GM19324 (cell line): ENCODE data around the gene ACAN.

Experiments
- ATAC-seq: cut with Tn5 transposase; IDR thresholded peaks from one replicate; pipeline ENCODE4 v1.9.1; 2021; ENCODE audit warnings: mild to moderate bottlenecking, moderate library complexity; ENCODE audit not compliant: unreplicated experiment, low FRiP score

ACAN gene

DNA sequence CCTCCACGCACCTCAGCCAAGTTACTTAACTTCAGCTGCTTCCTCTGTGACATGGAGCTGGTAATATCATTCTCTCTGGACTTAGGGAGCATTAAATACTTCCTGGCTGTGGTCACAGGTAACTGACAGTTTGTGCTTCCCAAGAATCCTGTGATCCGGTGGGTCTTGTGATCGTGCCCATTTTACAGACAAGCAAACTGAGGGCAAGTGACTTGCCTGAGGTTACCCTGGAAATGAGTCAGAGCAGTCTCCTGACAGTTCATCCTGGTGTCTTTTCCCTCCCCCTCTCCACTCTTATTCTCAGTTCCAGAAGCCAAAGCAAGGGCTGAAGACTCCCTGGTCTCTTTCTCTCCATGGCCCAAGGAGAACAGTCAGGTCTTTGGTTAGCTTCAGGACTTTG, 35.9 kb downstream of the ACAN start:
- no peak for ATAC-seq

DNA sequence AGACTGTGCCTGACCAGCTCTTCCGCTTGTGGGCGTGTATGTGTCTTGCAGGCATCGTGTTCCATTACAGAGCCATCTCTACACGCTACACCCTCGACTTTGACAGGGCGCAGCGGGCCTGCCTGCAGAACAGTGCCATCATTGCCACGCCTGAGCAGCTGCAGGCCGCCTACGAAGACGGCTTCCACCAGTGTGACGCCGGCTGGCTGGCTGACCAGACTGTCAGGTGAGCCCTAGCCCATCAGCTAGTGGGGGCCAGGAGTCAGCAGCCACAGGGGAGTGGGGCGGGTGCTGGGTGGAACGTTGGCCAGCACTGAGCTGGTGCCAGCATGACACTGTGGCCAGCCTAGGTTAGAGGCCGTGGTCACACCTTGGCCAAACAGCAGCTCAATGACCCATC, 36.7 kb downstream of the ACAN start:
- no peak for ATAC-seq

DNA sequence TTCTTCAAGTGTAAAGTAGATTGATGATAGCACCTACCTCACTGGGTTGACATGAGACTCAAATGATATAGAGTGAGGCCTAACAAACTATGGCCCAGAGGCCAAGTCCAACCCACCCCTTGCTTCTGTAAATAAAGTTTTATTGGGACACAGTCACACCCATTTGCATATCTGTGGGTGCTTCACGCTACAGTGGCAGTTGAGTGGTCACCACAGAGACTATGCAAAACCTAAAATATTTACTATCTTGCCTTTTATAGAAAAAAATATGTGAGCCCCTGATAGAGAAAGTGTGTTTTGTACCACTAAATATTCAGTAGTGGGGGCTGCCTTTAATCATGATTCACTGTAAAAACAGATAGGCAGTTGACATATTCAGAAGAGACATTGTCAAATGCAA, 38.0 kb downstream of the ACAN start:
- ATAC-seq, result no peak

DNA sequence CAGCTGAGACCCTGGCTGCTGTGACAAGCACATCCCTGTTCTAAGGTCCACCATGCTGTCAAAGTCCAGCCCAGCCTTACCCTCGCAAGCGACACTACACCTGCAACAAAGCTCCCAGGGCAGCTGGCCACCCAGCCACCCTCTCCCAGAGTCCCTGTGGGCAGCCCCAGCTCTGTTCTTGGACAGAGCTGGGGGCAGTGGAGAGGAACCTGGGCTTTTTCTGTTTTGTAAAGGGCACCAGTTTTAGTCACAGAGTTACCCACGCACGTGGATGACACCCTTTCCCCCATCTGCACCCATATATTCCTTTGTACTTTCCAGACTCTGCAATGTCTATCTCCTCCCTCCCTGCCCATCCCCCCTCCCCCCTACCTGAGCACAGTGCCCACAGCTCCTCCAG, 38.9 kb downstream of the ACAN start:
- no peak for ATAC-seq

DNA sequence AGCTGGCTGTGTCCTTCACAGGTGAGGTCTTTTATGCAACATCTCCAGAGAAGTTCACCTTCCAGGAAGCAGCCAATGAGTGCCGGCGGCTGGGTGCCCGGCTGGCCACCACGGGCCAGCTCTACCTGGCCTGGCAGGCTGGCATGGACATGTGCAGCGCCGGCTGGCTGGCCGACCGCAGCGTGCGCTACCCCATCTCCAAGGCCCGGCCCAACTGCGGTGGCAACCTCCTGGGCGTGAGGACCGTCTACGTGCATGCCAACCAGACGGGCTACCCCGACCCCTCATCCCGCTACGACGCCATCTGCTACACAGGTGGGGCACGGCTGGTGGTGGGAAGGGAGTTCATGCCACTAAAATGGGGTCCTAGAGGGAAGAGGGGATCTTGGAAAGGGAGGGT, 40.1 kb downstream of the ACAN start:
- no peak for ATAC-seq

DNA sequence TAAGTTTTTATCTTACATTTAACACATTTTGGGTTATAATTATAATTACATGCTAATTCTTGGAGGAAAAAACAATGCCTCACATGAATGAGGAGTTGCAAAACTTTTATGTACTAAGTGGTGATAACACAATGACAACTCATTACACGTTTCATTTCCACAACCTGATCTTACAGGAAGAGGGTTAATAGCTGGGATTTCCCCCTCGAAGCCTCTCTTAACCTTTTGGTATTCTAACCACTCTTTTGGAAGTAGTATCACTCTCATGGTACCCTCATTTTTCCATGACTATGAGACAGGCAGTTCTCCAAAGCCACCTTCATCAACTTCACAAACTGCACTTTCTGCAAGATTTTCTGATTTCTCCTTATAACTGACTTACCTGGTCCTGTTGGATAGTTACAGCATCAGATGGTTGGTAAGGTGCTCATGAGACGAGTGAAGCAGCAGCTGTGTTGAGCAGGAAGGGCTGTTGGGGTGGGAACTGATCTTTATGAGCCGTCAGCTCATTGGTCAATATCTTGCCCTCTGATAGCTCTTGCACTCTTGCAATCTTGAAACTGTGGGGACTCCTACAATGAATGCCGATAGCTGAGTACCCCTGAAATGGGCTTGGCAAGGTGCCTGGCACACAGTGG, 41.6 kb downstream of the ACAN start:
- ATAC-seq, result no peak

DNA sequence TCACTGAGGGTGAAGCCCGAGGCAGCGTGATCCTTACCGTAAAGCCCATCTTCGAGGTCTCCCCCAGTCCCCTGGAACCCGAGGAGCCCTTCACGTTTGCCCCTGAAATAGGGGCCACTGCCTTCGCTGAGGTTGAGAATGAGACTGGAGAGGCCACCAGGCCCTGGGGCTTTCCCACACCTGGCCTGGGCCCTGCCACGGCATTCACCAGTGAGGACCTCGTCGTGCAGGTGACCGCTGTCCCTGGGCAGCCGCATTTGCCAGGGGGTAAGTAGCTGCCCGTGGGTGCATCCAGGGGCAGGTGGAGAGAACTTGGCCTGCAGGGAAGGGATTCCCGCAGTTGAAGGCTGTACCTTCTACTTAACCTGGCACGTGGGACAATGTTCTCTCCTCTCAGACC, 42.4 kb downstream of the ACAN start:
- ATAC-seq, result no peak

DNA sequence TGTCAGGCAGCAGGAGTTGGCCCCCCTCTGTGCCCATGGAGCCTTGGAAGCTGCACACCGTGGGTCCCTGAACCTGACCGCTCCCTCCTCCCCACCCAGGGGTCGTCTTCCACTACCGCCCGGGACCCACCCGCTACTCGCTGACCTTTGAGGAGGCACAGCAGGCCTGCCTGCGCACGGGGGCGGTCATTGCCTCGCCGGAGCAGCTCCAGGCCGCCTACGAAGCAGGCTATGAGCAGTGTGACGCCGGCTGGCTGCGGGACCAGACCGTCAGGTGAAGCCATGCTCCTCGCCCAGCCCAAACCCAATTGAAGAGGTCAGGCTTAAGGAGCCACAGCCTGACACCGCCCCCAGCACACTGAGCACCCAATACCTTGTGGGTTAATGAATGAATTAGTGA, 43.9 kb downstream of the ACAN start:
- no peak for ATAC-seq

DNA sequence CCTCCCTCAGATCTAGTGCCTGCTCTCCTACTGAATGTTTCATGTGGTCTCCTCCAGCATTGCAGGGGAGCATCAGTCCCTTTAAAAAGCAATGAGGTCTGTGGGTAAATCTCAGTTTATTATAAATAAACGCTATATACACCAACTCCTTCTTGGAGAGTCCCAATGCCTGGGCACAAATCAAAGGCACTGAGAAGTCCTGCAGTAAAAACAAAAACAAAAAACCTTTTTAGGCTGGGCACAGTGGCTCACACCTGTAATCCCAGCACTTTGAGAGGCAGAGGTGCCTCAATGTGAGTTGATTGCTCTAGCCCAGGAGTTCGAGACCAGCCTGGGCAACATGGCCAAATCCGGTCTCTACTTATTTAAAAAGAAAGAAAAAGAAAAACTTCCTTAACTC, 45.0 kb downstream of the ACAN start:
- no peak for ATAC-seq

DNA sequence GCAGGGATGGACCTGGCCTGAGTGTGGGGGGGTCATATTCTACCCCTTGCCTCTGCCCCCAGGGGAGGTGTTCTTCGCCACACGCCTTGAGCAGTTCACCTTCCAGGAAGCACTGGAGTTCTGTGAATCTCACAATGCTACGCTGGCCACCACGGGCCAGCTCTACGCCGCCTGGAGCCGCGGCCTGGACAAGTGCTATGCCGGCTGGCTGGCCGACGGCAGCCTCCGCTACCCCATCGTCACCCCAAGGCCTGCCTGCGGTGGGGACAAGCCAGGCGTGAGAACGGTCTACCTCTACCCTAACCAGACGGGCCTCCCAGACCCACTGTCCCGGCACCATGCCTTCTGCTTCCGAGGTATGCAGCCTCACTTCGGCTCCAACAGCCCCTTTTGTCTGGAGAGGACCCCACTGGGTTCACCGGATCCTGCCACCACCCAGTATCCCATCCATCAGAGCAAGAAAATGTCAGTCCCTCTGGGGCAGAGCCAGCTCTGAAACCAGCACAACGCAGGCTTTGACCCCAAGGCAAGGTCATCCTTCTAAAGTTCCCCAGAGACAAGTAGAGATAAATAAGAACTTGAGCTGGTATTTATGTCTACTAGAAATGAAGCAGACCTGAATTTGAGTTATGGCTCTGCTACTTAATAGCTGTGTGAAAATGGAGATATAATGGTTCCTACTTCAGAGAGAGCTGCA, 46.3 kb downstream of the ACAN start:
- no peak for ATAC-seq

DNA sequence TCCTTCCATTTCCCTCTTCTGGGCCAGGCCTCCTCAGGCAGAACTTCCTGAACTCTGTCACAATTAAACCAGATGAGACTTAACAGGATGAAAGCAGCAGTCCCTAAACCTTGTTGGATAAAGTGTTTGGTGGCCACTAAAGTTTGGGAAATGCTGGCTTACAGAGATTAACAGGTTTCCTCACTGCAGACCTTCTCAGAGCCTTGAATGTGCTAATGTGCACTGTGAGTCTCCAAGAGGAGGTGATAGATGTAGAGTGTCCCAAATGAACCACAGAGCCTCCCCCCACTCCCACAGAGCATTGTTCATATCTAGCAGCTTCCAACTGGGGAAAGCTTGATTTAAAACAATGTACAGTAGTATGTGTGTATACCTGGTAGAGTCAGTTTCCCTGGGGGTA, 49.2 kb downstream of the ACAN start:
- no peak for ATAC-seq

DNA sequence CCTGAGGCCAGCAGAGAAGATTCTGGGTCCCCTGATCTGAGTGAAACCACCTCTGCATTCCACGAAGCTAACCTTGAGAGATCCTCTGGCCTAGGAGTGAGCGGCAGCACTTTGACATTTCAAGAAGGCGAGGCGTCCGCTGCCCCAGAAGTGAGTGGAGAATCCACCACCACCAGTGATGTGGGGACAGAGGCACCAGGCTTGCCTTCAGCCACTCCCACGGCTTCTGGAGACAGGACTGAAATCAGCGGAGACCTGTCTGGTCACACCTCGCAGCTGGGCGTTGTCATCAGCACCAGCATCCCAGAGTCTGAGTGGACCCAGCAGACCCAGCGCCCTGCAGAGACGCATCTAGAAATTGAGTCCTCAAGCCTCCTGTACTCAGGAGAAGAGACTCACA, 55.7 kb downstream of the ACAN start:
- ATAC-seq, result no peak

DNA sequence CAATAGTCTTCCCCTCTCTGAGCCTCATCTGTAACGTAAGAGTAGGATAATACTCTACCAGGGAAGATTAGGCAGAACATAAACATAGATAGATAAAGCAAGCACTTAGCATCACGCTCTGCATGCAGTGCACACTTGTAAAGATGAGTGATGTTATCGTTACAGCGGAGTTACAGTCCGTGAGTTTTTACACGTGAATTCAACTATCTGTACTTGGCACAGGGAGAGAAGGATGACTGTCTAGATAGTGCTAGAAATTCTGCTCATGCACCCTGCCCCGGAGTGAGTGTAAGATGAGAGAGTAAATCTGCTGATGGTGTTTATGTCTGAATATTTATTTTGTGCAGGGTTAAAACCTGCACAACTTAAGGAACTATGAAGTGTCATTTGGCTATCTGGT, 56.3 kb downstream of the ACAN start:
- ATAC-seq, result no peak

DNA sequence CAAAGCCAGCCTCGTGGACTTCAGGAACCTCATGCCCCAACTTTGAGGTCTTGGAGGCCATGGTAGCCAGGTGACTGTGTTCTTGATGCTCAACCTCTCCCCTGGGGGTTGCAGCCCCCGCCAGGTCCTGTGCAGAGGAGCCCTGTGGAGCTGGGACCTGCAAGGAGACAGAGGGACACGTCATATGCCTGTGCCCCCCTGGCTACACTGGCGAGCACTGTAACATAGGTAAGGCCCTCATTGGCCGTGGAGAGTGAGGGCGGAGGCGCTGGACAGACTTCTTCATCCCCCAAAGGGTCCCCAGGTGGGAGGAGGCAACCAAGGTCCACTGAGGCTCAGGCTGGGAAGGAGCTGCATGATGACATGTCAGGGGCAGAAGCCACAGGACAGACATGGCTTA, 57.0 kb downstream of the ACAN start:
- no peak for ATAC-seq

DNA sequence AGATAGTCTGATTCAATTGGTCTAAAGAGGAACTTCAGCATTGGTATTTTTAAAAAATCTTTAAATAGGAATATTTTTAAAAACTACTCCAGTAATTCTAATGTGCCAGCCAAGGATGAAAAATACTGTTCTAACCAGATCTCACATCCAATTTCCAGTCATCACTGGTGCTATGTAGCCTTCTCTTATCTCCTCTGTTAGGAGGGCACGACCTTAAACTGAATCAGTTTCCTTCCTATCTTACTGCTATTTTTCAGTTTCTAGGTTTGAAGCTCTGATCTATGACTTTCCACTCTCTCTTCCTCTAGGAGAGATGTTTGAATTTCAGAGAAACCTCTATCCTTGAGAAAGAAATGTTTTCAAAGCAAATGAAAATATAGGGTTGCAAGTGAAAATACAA, 60.2 kb downstream of the ACAN start:
- no peak for ATAC-seq

DNA sequence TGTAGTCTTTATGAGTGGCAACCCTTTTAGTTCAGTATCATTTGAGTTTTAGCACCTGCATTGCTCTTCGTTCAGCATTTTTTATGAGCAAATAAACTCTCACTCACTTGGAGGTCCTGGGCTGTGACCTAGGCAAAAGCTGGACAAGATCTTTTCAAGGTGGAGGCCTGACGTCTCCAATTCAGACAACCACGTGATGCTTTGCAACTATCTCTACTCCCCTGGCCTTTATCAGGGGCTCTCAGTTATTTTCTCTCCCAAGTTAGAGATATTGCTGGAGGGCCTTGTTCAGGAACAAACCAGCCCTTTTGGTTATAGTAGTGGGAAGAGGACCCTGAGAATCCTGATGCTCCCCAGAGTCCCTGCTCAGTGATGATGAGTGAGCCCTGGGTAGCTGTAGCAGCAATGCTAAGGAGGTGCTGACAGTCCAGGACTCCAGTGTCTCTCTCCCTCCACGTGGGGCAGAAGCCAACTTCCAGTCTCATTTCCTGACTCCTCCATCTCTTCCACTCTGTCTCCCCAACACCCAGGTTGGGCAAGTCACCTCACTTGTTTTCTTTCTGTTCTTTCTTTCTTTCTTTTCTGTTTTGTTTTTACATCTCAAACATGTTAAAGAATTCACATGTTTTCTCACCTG, 61.7 kb downstream of the ACAN start:
- ATAC-seq, result no peak

DNA sequence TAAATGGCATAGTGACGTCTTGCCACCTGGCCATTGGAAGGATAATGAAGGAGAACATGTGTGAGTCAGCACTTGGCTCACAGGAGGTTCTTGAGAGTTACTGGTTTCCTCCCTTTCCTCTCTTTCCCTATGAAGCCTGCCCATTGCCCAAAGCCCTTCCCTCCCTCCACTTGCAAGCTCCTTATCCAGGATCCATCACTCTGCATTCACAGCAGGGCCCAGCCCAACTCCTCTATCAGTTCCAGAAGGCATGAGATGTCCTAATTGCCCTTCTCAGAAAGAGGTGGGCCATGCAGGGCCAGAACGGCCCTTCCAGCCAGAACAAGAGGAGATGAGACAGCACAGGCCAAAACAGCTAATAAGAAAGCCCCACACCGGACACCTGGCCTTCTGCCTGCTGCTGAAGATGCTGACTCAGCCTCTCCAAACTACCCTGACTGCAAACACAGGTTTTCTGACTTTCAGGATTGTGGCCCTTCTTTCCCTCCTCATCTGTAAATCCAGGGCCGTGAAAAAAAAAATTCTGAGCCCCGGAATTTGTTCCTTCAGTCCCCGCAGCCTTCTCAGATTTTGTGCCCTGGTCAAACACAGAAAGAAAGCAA, 62.4 kb downstream of the ACAN start:
- ATAC-seq, result no peak

DNA sequence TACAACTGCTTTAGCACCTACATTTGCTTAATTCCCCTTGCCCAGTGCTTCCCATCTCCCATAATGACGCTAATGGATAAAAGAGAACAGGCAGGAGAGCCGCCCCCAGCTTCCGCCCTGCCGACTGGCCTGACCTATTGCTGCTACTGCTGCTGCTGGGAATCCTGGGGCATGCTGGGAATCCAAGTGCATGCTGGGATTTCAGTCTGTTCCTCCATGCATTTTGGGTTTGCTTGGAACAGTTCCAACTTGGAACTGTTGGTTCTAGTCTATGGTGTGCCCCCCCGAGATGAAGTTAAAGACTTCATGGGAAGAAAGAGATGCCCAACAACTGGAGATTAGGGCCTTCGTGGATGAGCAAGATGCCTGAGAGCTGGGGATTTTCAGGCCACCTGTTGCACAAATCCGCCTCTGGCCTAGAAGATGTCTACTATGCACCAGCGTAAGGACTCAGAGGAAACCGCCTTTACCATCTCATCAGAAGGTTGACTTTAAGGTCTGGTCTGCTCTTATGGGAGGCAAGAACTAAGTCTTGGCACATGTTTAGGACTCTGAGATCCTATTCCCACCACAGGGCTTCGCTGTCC, 63.2 kb downstream of the ACAN start:
- ATAC-seq, result no peak

DNA sequence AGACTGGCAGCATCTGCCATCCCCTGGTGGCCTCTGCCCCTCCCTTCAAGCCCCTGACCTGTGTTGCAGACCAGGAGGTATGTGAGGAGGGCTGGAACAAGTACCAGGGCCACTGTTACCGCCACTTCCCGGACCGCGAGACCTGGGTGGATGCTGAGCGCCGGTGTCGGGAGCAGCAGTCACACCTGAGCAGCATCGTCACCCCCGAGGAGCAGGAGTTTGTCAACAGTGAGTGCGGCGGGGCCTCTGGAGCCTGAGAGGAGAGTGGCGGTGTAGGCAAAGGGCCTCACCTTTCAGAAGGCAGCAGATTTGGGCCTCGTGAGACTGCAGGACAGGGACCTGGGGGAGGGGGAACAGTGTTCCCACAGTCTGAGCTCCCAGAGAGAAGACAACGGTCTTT, 68.1 kb downstream of the ACAN start:
- ATAC-seq, result no peak

DNA sequence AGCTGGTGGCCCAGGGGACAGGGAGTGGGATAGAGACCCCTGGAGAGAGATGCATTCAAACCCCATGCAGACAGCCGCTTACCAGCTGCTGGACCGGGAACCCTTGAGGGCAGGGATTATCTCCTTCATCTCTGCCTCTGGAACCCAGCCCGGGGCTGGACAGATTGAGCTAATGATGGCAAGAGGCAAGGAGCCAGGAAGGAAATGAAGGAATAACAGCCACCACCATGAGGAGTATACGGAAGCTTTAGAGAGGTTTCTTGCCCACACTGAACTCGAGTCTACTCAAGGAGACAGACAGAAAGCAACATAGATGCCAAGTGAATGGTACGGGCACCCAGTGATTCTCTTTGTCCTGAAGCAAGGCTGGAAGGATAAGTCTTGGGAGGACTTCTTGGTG, 68.9 kb downstream of the ACAN start:
- no peak for ATAC-seq

DNA sequence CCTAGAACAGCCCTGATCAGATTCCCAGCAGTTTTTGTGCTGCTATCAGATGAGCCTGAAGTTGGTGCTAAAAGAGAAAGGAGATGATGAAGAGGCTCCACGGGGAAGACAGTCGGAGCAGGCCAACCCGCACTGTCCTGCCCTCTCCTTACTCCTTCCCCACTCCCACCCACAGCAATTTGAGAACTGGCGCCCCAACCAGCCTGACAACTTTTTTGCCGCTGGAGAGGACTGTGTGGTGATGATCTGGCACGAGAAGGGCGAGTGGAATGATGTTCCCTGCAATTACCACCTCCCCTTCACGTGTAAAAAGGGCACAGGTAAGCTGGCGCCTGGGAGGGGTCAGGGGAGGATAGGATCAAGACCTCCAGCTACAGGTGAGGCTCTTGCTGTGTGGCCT, 69.5 kb downstream of the ACAN start:
- no peak for ATAC-seq
